Thoracic aorta (tissue), 2 donors: ENCODE data around the gene PKNOX2. TPM values are rescaled to one million over a fixed set of nuclear protein-coding genes. Genes with fewer than 3 reads are reported as not detected.

Source experiments
- ATAC-seq: fragments of 150-250 bp; one replicate; pipeline ENCODE4 v1.8.0; 2017; ENCODE audit warnings: low read depth; ENCODE audit not compliant: insufficient number of reproducible peaks, low FRiP score
- DNase-seq: peaks from one replicate; pipeline ENCODE4 v3.0.0-alpha.2; 2020; ENCODE audit warnings: low spot score
- H3K27ac ChIP-seq, 2 donors: fragments of 200-600 bp; sonication (generic); 1 replicate in 1 of 2; 2 replicates in 1 of 2; pipeline ENCODE4 v1.5.1; 2016; ENCODE audit warnings: mild to moderate bottlenecking in 2 of 2, moderate library complexity in 2 of 2
- H3K27me3 ChIP-seq: fragments of 200-600 bp; sonication (generic); replicated peaks from 2 replicates; pipeline ENCODE4 v1.6.0; 2016; ENCODE audit warnings: mild to moderate bottlenecking; ENCODE audit not compliant: insufficient read depth
- H3K36me3 ChIP-seq: fragments of 200-600 bp; sonication (generic); one replicate; pipeline ENCODE4 v1.5.1; 2016
- H3K4me1 ChIP-seq, 2 donors: fragments of 200-600 bp; sonication (generic); 1 replicate in 1 of 2; 2 replicates in 1 of 2; pipeline versions ENCODE4 v1.5.1 to v1.6.0; 2016; ENCODE audit warnings: low read depth in 2 of 2, mild to moderate bottlenecking in 1 of 2; ENCODE audit not compliant: control insufficient read depth in 1 of 2
- H3K4me3 ChIP-seq: fragments of 200-600 bp; sonication (generic); 2 replicates; pipeline ENCODE4 v1.5.1; 2016; ENCODE audit warnings: mild to moderate bottlenecking
- H3K9me3 ChIP-seq: fragments of 200-600 bp; sonication (generic); 2 replicates; pipeline ENCODE4 v1.5.1; 2016
- CTCF ChIP-seq: fragments of 200-600 bp; sonication (generic); IDR thresholded peaks from one replicate; pipeline ENCODE4 v1.5.1; 2019; ENCODE audit warnings: antibody characterized with exemption
- total RNA-seq, 2 donors: library from RNA; depleted of rRNA; stranded (reverse); fragments of >200 nt; gene quantifications; one replicate each; pipeline versions ENCODE4 v1.1.0 to v1.2.3, GENCODE V29; 2016

Gene PKNOX2
- total RNA-seq, 2 donors from 2014 or later, result 1.4 to 9.2 TPM

- TF ChIP-seq CTCF, result no peak
- no peak for ATAC-seq
- Histone ChIP-seq H3K27me3 (no peaks in the 10 kb centered on the region), H3K27ac (no peak overlapping the region), H3K9me3 (no peaks in the 10 kb centered on the region), H3K4me3 (no peak overlapping the region), H3K4me1 (no peaks in the 10 kb centered on the region), H3K36me3 (no peaks in the 10 kb centered on the region)
- no peak for DNase-seq
Observed at GRCh38 chr11:125225401-125225800, 60.9 kb downstream of the PKNOX2 start.

GRCh38 chr11:125226031-125226430 lies 61.5 kb downstream of the PKNOX2 start:
- H3K4me1 ChIP-seq, result no peaks in the 10 kb centered on the region
- no peak for ATAC-seq
- H3K27ac ChIP-seq, result no peak overlapping the region
- TF ChIP-seq CTCF, result no peak
- no peaks in the 10 kb centered on the region for H3K9me3 ChIP-seq
- no peaks in the 10 kb centered on the region for H3K36me3 ChIP-seq
- no peak overlapping the region for H3K4me3 ChIP-seq
- no peaks in the 10 kb centered on the region for H3K27me3 ChIP-seq
- no peak for DNase-seq

GRCh38 chr11:125226706-125227105 lies 62.2 kb downstream of the PKNOX2 start:
- Histone ChIP-seq H3K4me1 (no peaks in the 10 kb centered on the region), H3K9me3 (no peaks in the 10 kb centered on the region), H3K27ac (no peak overlapping the region), H3K36me3 (no peaks in the 10 kb centered on the region), H3K27me3 (no peaks in the 10 kb centered on the region), H3K4me3 (no peak overlapping the region)
- DNase-seq (no peak), ATAC-seq (no peak)
- no peak for TF ChIP-seq CTCF

- Histone ChIP-seq H3K27ac (no peak overlapping the region), H3K4me1 (no peaks in the 10 kb centered on the region), H3K36me3 (no peaks in the 10 kb centered on the region), H3K4me3 (no peak overlapping the region), H3K27me3 (no peaks in the 10 kb centered on the region), H3K9me3 (no peaks in the 10 kb centered on the region)
- ATAC-seq (no peak), DNase-seq (no peak)
- no peak for TF ChIP-seq CTCF
Observed at GRCh38 chr11:125227151-125227550, 62.6 kb downstream of the PKNOX2 start.

GRCh38 chr11:125228445-125228844 lies 63.9 kb downstream of the PKNOX2 start:
- DNase-seq (no peak), ATAC-seq (no peak)
- Histone ChIP-seq H3K27me3 (no peaks in the 10 kb centered on the region), H3K4me1 (no peaks in the 10 kb centered on the region), H3K4me3 (no peak overlapping the region), H3K36me3 (no peaks in the 10 kb centered on the region), H3K27ac (no peak overlapping the region), H3K9me3 (no peaks in the 10 kb centered on the region)
- no peak for TF ChIP-seq CTCF
